HG02852 (cell line): ENCODE results near the gene FUBP1.
A peak's percentile ranks its signal among the peaks of the same experiment; 100 is the strongest.
"Not testable (repeated sequence)": the region's sequence is repeated elsewhere in the genome, so short reads cannot be mapped to it uniquely, and the experiment has no call there.

ENCODE experiments used
- ATAC-seq: cut with Tn5 transposase; IDR thresholded peaks from one replicate; pipeline ENCODE4 v1.9.1; 2021; ENCODE audit warnings: mild to moderate bottlenecking, moderate library complexity; ENCODE audit not compliant: unreplicated experiment

The FUBP1 gene

GRCh38 chr1:77948841-77949424 is 29.9 kb downstream of the FUBP1 start:
- no peak for ATAC-seq

GRCh38 chr1:77945345-77945744 is 33.5 kb downstream of the FUBP1 start:
- ATAC-seq = no peak

GRCh38 chr1:77942400-77943140 is 36.3 kb downstream of the FUBP1 start:
- no peak for ATAC-seq

- no peak for ATAC-seq
Observed at GRCh38 chr1:77940921-77941570, 37.8 kb downstream of the FUBP1 start.

GRCh38 chr1:77938651-77939050 is 40.2 kb downstream of the FUBP1 start:
- ATAC-seq = no peak

GRCh38 chr1:77929806-77930205 is 49.1 kb downstream of the FUBP1 start:
- ATAC-seq = no peak

- no peak for ATAC-seq
Observed at GRCh38 chr1:77927414-77927813, 51.5 kb downstream of the FUBP1 start.

GRCh38 chr1:77926561-77927357 is 52.1 kb downstream of the FUBP1 start:
- ATAC-seq = peak; percentile 69

- ATAC-seq = no peak
Observed at GRCh38 chr1:77925956-77926355, 52.9 kb downstream of the FUBP1 start.

GRCh38 chr1:77925518-77925917 is 53.4 kb downstream of the FUBP1 start:
- no peak for ATAC-seq

GRCh38 chr1:77918918-77919317 is 60.0 kb downstream of the FUBP1 start:
- ATAC-seq = not testable (repeated sequence)

GRCh38 chr1:77910116-77910515 is 68.8 kb downstream of the FUBP1 start:
- ATAC-seq = no peak

GRCh38 chr1:77906624-77907023 is 72.2 kb downstream of the FUBP1 start:
- ATAC-seq = no peak

- no peak for ATAC-seq
Observed at GRCh38 chr1:77906019-77906545, 72.8 kb downstream of the FUBP1 start.

- ATAC-seq = no peak
Observed at GRCh38 chr1:77905603-77906002, 73.3 kb downstream of the FUBP1 start.

- no peak for ATAC-seq
Observed at GRCh38 chr1:77900687-77901293, 78.1 kb downstream of the FUBP1 start.

- ATAC-seq = no peak
Observed at GRCh38 chr1:77899647-77900320, 79.1 kb downstream of the FUBP1 start.
